GM19467 (cell line): ENCODE measurements around the gene MEOX1.
"Not testable (repeated sequence)": the region's sequence is repeated elsewhere in the genome, so short reads cannot be mapped to it uniquely, and the experiment has no call there.

ENCODE experiments used
- ATAC-seq: cut with Tn5 transposase; IDR thresholded peaks from one replicate; pipeline ENCODE4 v1.9.1; 2021; ENCODE audit warnings: mild to moderate bottlenecking, moderate library complexity; ENCODE audit not compliant: unreplicated experiment

The MEOX1 gene

DNA sequence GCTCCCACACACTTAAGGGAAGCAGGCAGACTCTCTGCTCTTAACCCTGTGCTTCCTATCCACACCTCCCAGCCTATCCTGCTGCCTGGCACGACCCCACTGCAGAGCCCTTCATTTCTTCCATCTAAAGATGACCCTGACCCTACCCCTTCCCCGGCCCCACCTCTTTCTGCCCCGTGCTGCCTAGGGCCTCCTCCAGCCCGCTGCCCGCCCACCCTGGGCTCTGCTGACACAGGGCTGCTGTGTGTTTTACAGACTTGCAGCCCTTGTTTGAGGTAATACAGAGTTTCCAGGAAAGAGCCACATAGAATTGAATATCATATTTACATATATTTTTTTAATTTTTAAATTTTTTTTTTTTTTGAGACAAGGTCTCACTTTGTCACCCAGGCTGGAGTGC is 42.0 kb downstream of the MEOX1 start:
- no peak for ATAC-seq

GRCh38 chr17:43618276-43618675 is 43.4 kb downstream of the MEOX1 start:
- no peak for ATAC-seq

DNA sequence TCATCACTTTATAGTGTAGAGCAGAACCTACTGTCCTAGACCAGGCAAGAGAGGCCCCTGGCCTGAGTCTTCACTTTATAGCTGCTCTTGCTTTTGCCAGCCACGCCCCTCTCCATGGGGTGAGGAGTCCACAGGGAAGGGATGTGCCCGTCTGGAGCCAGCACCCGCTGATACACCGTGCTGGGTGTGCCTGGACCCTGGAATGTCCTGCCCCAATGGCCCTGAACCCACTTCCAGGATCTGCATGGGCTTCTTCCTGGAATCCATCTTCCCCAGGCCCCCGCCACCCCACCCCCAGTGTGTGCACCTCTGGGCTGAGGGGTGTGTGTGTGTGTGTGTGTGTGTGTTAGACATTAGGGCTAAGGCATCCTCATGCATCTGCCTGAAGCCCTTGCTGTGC is 44.9 kb downstream of the MEOX1 start:
- no peak for ATAC-seq

DNA sequence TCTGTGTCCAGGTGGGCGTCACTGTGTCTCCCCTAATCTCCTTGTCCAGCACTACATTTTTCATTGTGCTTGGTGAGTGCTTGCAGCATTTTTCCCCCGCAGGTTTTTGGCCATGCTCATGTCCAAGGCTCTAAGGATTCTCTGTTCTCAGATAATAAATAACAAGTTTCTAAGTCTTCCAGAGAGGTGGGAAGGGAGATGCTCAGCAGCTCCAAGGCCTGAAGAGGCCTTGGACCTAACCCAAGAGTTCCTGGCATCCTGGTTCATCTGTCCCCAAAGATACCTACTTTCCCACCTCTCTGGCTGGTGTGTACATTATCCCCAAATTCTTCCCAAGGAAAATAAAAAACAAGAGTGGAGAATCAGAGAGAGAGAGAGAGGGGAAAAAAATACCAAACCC is 45.3 kb downstream of the MEOX1 start:
- no peak for ATAC-seq

DNA sequence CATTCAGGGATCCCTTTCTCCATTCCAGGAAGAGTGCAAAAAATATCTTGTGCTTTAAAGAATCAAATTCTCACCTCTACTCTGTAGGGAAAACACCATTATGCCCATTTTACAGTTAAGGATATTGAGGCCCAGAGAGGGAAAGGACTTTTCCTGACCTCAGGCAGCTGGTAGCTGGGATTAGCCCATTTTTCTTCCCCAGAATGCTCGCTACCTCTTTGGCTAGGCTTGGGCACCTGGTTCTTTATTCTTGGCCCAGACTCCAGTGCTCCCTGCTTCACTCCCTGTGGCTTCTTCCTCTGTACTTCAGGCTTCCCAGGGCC is 45.7 kb downstream of the MEOX1 start:
- ATAC-seq: no peak

DNA sequence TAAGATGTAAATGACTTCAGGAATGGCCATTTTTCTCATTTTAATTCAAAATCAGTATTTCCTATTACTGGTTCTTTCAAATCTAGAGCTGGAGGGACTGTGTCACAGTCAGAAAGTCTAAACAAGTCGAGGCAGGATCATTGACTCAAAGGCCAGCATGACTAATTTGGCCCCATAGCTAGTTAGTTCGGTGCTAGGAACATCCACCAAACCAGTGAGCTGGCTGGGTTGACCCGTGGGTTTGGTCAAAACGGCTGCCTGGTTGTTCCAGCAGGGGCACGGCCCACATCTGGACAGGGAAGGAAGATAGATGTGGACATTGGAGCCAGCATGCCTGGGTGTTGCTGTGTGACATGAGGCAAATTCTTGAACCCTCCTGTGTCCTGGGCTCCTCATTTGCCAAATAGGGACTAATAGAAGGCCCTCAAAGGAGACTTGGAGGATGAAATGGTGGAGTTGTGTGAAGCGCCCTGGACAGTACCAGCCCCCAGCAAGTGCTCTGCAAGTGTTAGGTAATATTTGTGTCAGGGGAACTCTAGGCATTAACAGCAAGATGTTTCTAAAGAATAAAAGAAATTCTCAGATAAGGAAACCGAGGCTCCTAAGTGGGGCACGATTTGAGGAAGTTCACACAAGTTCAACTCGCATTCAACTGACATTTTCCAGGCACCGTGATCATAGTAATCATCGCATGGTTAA is 46.2 kb downstream of the MEOX1 start:
- ATAC-seq: no peak

GRCh38 chr17:43614561-43614960 is 47.2 kb downstream of the MEOX1 start:
- ATAC-seq: no peak

GRCh38 chr17:43613917-43614316 is 47.8 kb downstream of the MEOX1 start:
- no peak for ATAC-seq

GRCh38 chr17:43612515-43612914 is 49.2 kb downstream of the MEOX1 start:
- ATAC-seq: no peak

GRCh38 chr17:43611230-43611969 is 50.3 kb downstream of the MEOX1 start:
- ATAC-seq: no peak

DNA sequence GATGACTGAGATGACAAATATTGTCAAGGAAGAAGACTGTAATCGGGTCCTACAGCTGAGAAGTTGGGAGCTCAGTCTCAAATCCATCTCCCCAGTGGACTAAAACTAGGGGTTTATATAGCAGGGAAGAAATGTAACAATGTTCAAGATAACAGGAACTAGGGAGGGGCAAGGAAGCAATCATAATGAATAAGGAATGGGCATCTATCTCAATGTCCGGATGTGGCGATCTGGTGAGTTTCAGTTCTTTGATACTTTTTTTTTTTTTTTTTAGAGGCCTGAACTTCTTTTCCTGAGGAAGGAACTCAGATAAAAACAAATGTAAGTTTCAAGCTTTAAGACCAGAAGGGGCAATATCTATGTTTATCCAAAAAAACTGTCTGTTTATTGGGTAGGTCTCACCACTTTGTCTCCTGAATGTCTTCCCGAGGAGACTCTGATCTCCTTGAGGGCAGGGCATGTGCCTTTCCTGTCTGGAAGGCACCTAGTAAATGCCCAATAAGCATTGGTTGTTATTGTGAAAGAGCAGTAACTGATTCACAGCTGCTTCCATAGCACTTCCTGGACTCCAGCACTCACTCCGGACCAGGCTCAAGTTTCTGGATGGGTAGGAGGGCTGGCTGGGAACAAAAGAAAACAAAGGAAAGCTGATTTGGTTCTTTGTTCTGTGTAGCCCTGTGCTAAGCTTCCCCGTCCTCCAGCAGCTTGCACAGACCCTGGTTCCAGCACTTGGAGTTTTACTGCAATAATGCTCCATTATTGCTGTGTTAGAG is 51.9 kb downstream of the MEOX1 start:
- ATAC-seq: no peak

- no peak for ATAC-seq
Measured at GRCh38 chr17:43608313-43608712, 53.4 kb downstream of the MEOX1 start.

- no peak for ATAC-seq
Measured at GRCh38 chr17:43604549-43604948, 57.2 kb downstream of the MEOX1 start.

DNA sequence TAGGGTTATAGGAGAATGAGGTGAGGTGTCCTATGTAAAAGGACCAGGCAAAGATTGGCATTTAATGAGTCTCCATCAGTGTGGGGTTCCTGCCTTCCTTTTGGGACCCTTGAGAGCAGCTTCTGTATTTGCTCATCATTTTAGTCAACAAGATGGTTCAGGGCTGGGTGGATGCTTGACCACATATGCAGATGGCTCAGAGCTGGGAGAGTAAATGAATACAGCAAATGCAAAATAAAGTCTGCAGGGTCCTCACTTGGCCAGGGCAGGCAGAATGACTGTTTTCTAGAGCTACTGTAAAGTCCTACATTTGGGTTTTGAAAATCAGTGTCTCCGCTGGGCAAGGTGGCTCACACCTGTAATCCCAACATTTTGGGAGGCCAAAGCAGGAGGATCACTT is 58.4 kb downstream of the MEOX1 start:
- ATAC-seq: no peak

DNA sequence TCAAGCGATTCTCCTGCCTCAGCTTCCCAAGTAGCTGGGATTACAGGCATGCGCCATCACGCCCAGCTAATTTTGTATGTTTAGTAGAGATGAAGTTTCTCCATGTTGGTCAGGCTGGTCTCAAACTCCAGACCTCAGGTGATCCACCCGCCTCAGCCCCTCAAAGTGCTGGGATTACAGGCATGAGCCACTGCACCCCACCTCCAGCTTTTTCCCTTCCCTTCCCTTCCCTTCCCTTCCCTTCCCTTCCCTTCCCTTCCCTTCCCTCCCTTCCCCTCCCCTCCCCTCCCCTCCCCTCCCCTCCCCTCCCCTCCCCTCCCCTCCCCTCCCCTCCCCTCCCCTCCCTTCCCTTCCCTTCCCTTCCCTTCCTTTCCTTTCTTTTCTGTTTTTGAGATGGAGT is 59.2 kb downstream of the MEOX1 start:
- ATAC-seq: not testable (repeated sequence)

- no peak for ATAC-seq
Measured at GRCh38 chr17:43601280-43602039, 60.3 kb downstream of the MEOX1 start.

- no peak for ATAC-seq
Measured at GRCh38 chr17:43599835-43600234, 61.9 kb downstream of the MEOX1 start.

DNA sequence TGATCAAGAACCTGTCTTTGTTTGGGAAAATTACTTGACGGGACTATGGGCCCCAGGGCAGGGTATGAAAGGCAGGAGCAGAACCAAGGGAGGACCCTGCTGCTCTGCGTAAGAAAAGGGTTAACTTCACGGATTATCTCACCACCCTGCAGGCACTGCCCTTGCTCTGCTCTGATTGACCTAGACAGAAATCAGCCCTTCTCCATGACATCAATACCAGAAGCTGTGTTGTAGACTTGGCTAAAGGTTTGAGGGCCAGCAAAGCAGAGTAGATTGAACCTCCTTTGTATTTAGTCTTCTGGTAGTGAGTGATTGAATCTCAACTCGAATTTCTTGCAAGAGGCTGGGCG is 62.7 kb downstream of the MEOX1 start:
- ATAC-seq: no peak

GRCh38 chr17:43598357-43599045 is 63.2 kb downstream of the MEOX1 start:
- no peak for ATAC-seq

DNA sequence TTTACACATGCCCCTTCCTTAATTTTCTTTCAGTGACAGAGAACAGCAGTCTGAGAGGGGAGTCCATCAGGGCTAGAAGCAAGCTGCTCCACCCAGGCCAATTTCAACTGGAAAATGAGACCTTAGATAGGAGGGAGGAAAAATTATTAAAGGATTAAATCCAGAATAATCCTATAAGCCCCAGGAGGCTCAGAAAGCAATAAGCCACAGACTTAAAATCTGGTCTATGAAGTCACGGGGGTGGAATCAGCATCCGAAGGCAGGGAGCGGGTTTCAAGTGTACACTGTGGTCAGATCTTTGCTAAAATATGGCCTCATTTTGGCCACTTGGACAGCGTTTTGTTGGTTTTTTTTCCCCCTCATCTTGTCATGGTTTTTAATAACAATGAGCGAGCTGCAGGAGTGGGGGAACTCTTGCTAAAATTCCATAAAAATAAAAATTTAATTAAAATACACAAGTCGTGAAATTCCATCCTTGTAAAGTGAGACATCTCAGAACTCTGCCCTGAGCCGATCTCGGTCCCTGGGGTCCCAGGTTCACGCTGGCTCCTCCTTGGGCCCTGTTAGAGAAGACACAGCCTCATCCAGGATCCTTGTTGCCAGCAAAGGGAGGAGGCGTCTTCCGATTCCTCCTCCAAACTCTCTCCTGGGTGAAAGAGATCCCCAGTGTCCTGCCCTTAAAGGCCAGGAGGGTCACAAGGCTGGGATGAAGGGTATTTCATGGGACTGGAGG is 63.9 kb downstream of the MEOX1 start:
- ATAC-seq: no peak
